B cell (primary cell): Measurements from ENCODE around the gene ARG1. TPM values are rescaled to one million over a fixed set of nuclear protein-coding genes. Genes with fewer than 3 reads are reported as not detected.
A peak's percentile ranks its signal among the peaks of the same experiment; 100 is the strongest.

Experiments used
- ATAC-seq: fragments of 200-7000 bp; cut with Tn5 transposase; one replicate; pipeline ENCODE4 v1.10.0; 2021; ENCODE audit warnings: low read depth, mild to moderate bottlenecking, moderate number of reproducible peaks, moderate library complexity
- CTCF ChIA-PET: fragments of 350-600 bp; sonication (Branson Sonifier 250); formaldehyde crosslinking; loops from one replicate; lab custom pipeline; 2021; ENCODE audit warnings: antibody characterized with exemption, inconsistent platforms; lab: Charles Lee
- POLR2A ChIA-PET: fragments of 350-600 bp; sonication (Branson Sonifier 250); formaldehyde crosslinking; loops from one replicate; lab custom pipeline; 2021; ENCODE audit warnings: antibody characterized with exemption; lab: Charles Lee
- DNase-seq: peaks from one replicate; pipeline ENCODE4 v3.0.0; 2013
- H2AFZ ChIP-seq: 2 replicates; pipeline ENCODE4 v1.6.1; 2012; ENCODE audit warnings: mild to moderate bottlenecking, low read depth, low read length; ENCODE audit not compliant: insufficient read depth, poor library complexity, severe bottlenecking
- H3K27ac ChIP-seq, 2 donors: 1 replicate in 1 of 2; 2 replicates in 1 of 2; pipeline ENCODE4 v1.5.1; 2012 to 2013; ENCODE audit warnings: low read length in 2 of 2, mild to moderate bottlenecking in 2 of 2, moderate library complexity in 1 of 2
- H3K27me3 ChIP-seq, 4 experiments: fragments of 200-600 bp in 1 of 4; sonication (generic) in 1 of 4; replicated peaks in 1 of 4; 1 replicate in 2 of 4; 2 replicates in 2 of 4; pipeline versions ENCODE4 v1.6.1 to v1.7.0; 2013 to 2016; ENCODE audit warnings: low read length in 3 of 4, mild to moderate bottlenecking in 2 of 4, mixed read lengths in 1 of 4, moderate library complexity in 1 of 4; ENCODE audit not compliant: insufficient read depth in 4 of 4, control insufficient read depth in 3 of 4; ENCODE audit errors: control extremely low read depth in 1 of 4
- H3K36me3 ChIP-seq, 2 experiments: replicated peaks in 1 of 2; 1 replicate in 1 of 2; 2 replicates in 1 of 2; pipeline versions ENCODE4 v1.6.1 to v1.7.1; 2013; ENCODE audit warnings: low read length in 1 of 2; ENCODE audit not compliant: insufficient read depth in 2 of 2, control insufficient read depth in 1 of 2; ENCODE audit errors: control extremely low read depth in 1 of 2, extremely low read depth in 1 of 2
- H3K4me1 ChIP-seq, 2 donors: fragments of 200-600 bp in 1 of 2; sonication (generic) in 1 of 2; 1 replicate in 1 of 2; 2 replicates in 1 of 2; pipeline versions ENCODE4 v1.5.1 to v1.6.1; 2013 to 2017; ENCODE audit warnings: low read length in 2 of 2; ENCODE audit not compliant: control insufficient read depth in 2 of 2, insufficient read depth in 2 of 2
- H3K4me2 ChIP-seq: replicated peaks from 2 replicates; pipeline ENCODE3; 2012; ENCODE audit warnings: mild to moderate bottlenecking, low read depth, low read length; ENCODE audit not compliant: poor library complexity, severe bottlenecking
- H3K4me3 ChIP-seq, 5 experiments: fragments of 200-600 bp in 1 of 5; sonication (generic) in 1 of 5; 1 replicate in 3 of 5; 2 replicates in 2 of 5; pipeline versions ENCODE4 v1.5.1 to v1.7.0; 2011 to 2016; ENCODE audit warnings: low read length in 4 of 5, mild to moderate bottlenecking in 4 of 5, low read depth in 2 of 5, control low read depth in 1 of 5, moderate library complexity in 1 of 5; ENCODE audit not compliant: insufficient read depth in 1 of 5; ENCODE audit errors: control extremely low read depth in 1 of 5, extremely low read depth in 1 of 5
- H3K79me2 ChIP-seq: fragments of 200-600 bp; sonication (generic); one replicate; pipeline ENCODE4 v1.6.0; 2016; ENCODE audit warnings: low read length; ENCODE audit not compliant: control insufficient read depth, insufficient read depth
- H3K9ac ChIP-seq: fragments of 200-600 bp; sonication (generic); 2 replicates; pipeline ENCODE4 v1.6.1; 2017; ENCODE audit warnings: mild to moderate bottlenecking, low read length, moderate library complexity
- H3K9me3 ChIP-seq, 3 donors: one replicate each; pipeline versions ENCODE4 v1.6.1 to v1.7.1; 2013; ENCODE audit warnings: low read length in 2 of 3; ENCODE audit not compliant: control insufficient read depth in 2 of 3, insufficient read depth in 1 of 3; ENCODE audit errors: control extremely low read depth in 1 of 3
- H4K20me1 ChIP-seq: 2 replicates; pipeline ENCODE4 v1.6.0; 2012; ENCODE audit warnings: mild to moderate bottlenecking, low read length; ENCODE audit not compliant: insufficient read depth, control insufficient read depth, poor library complexity, severe bottlenecking
- H3K27ac Mint-ChIP-seq: one replicate; pipeline ENCODE4 v1.8.0; 2021; ENCODE audit warnings: mixed read lengths
- H3K27me3 Mint-ChIP-seq: one replicate; pipeline ENCODE4 v1.8.0; 2021; ENCODE audit warnings: mixed read lengths
- H3K4me1 Mint-ChIP-seq: one replicate; pipeline ENCODE4 v1.8.0; 2021; ENCODE audit warnings: mixed read lengths
- H3K4me3 Mint-ChIP-seq: one replicate; pipeline ENCODE4 v1.8.0; 2021; ENCODE audit warnings: mixed read lengths
- H3K9me3 Mint-ChIP-seq: one replicate; pipeline ENCODE4 v1.8.0; 2022; ENCODE audit warnings: mixed read lengths; ENCODE audit not compliant: insufficient read depth
- CTCF ChIP-seq: fragments of 200-600 bp; IDR thresholded peaks from one replicate; pipeline ENCODE4 v1.8.0; 2022; ENCODE audit warnings: antibody characterized with exemption, mild to moderate bottlenecking
- EZH2 ChIP-seq: IDR thresholded peaks from 2 replicates; pipeline ENCODE4 v1.6.1; 2012; ENCODE audit warnings: borderline replicate concordance, low read depth, mild to moderate bottlenecking, moderate library complexity, low read length; ENCODE audit not compliant: insufficient read depth, poor library complexity, severe bottlenecking
- WGBS: methylation state at CpG from one replicate; pipeline ENCODE4 v1.1.5; 2013; ENCODE audit warnings: missing lambda C conversion rate; ENCODE audit not compliant: insufficient coverage; 5-methylcytosine and 5-hydroxymethylcytosine counted together
- intact Hi-C: fragments of 100-400 bp; cut with micrococcal nuclease; formaldehyde crosslinking; loops from one replicate; pipeline ENCODE4 v1.10.0; 2022
- polyA plus RNA-seq: library from polyadenylated mRNA; depleted of rRNA; stranded (reverse); fragments of >200 nt; gene quantifications from 2 replicates; pipeline ENCODE4 v1.2.3, GENCODE V29; 2012
- total RNA-seq, 2 donors: library from RNA; stranded (reverse); fragments of 120-200 nt in 1 of 2; gene quantifications; 1 replicate in 1 of 2; 2 replicates in 1 of 2; pipeline versions ENCODE4 v1.2.3 to v1.2.4, GENCODE V29; 2013 to 2022

Gene ARG1
- total and polyA plus RNA-seq, 2 donors (not counting 1 experiment from before 2014, with no cell fraction given), result not detected

GRCh38 chr6:131574686-131575085, 1.7 kb downstream of the ARG1 start:
- ATAC-seq, result no peak
- Mint-ChIP-seq H3K4me1 (peaks cover 5% of the 10 kb centered on the region), H3K27me3 (no peaks in the 10 kb centered on the region), H3K9me3 (no peaks in the 10 kb centered on the region), H3K4me3 (no peak overlapping the region), H3K27ac (no peak overlapping the region)
- Histone ChIP-seq H3K9me3 (no peaks in the 10 kb centered on the region), H2AFZ (no peak overlapping the region), H3K4me3 (peak overlapping the region in 1 of 5 experiments; percentile 48), H3K9ac (no peak overlapping the region), H3K4me2 (no peak overlapping the region), H4K20me1 (no peaks in the 10 kb centered on the region), H3K36me3 (peaks cover 0 to 7% of the 10 kb centered on the region in 2 experiments), H3K4me1 (no peaks in the 10 kb centered on the region), H3K27ac (no peak overlapping the region), H3K79me2 (no peaks in the 10 kb centered on the region), H3K27me3 (no peaks in the 10 kb centered on the region)
- WGBS, result 100% methylated on average over 1 of the region's 4 CpGs
- intact Hi-C loops, result no loop called here
- TF ChIP-seq CTCF (no peak), EZH2 (no peak)
- POLR2A ChIA-PET, result no interaction called here
- DNase-seq, result no peak
- CTCF ChIA-PET, result no interaction called here

DNA sequence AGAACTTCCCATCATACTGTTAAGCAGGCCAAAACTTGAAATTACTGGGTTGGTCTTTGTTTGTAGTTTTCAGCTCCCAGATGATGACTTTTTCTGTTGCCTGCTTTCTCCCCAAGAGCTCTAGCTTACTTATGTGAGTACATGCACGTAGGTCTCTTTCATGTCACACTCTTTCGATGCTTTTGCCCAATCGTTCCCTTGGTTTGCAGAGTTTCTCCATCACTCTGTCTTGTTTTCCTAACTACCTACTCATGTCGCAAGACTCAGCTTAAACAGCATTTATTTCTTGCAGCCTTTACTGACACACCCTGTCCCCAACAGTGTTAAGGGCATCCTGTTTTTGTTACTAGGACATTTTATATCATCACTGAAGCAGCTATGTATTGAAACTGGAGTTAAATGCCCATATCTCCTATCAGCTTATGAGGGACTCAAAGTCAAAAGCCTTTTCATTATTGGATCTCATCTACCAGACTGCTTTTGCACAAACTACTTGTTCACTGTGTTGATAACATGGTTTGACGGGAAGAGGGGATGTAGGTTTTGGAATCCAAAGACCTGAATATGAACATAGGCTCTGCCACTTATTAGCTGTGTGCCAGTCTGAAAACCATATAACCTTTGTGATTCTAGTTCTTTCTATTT, 2.9 kb downstream of the ARG1 start:
- Histone ChIP-seq H3K79me2 (no peaks in the 10 kb centered on the region), H3K36me3 (peaks cover 0 to 19% of the 10 kb centered on the region in 2 experiments), H3K9ac (no peak overlapping the region), H3K4me1 (no peaks in the 10 kb centered on the region), H3K9me3 (no peaks in the 10 kb centered on the region), H3K4me3 (peak overlapping the region in 1 of 5 experiments; percentile 19), H3K4me2 (no peak overlapping the region), H3K27ac (no peak overlapping the region), H2AFZ (no peak overlapping the region), H4K20me1 (no peaks in the 10 kb centered on the region), H3K27me3 (no peaks in the 10 kb centered on the region)
- H3K4me3 Mint-ChIP-seq, result no peak overlapping the region
- H3K27me3 Mint-ChIP-seq, result no peaks in the 10 kb centered on the region
- no peaks in the 10 kb centered on the region for H3K9me3 Mint-ChIP-seq
- CTCF ChIA-PET, result interaction anchor here (0.6 kb wide), 1 partner anchor 517 kb away, joined by 3 read pairs; no protein-coding TSS in a partner anchor
- no peak for DNase-seq
- H3K4me1 Mint-ChIP-seq, result peaks cover 5% of the 10 kb centered on the region
- ATAC-seq, result no peak
- no peak overlapping the region for H3K27ac Mint-ChIP-seq
- intact Hi-C loops, result no loop called here
- TF ChIP-seq EZH2 (no peak), CTCF (no peak)
- 93% methylated on average over 3 of the region's 5 CpGs for WGBS
- POLR2A ChIA-PET, result no interaction called here
